Fibroblast of lung (primary cell): Measurements from ENCODE around the gene ULK3. TPM values are rescaled to one million over a fixed set of nuclear protein-coding genes. Genes with fewer than 3 reads are reported as not detected.

Source experiments
- DNase-seq, 2 donors: peaks; one replicate each; pipeline versions ENCODE4 v3.0.0 to v3.0.0-alpha.2; 2010; ENCODE audit warnings: low read depth in 2 of 2
- H2AFZ ChIP-seq: 2 replicates; pipeline ENCODE4 v1.5.1; 2012; ENCODE audit warnings: low read length, control low read depth, inconsistent platforms
- H3K27ac ChIP-seq: 2 replicates; pipeline ENCODE4 v1.5.1; 2011; ENCODE audit warnings: low read length, control low read depth; ENCODE audit not compliant: insufficient read depth
- H3K27me3 ChIP-seq: 2 replicates; pipeline ENCODE4 v1.5.1; 2011; ENCODE audit warnings: mild to moderate bottlenecking, low read length; ENCODE audit not compliant: control insufficient read depth, insufficient read depth
- H3K36me3 ChIP-seq: 2 replicates; pipeline ENCODE4 v1.5.1; 2011; ENCODE audit warnings: low read length; ENCODE audit not compliant: control insufficient read depth, insufficient read depth
- H3K4me1 ChIP-seq: 2 replicates; pipeline ENCODE4 v1.5.1; 2011; ENCODE audit warnings: low read length; ENCODE audit not compliant: control insufficient read depth, insufficient read depth; ENCODE audit errors: extremely low read depth
- H3K4me2 ChIP-seq: 2 replicates; pipeline ENCODE4 v1.5.1; 2011; ENCODE audit warnings: low read length, control low read depth; ENCODE audit not compliant: insufficient read depth; ENCODE audit errors: extremely low read depth
- H3K4me3 ChIP-seq, 4 experiments: fragments of 200-600 bp in 1 of 4; sonication (generic) in 1 of 4; replicated peaks in 1 of 4; 2 replicates each; pipeline ENCODE4 v1.5.1; 2011 to 2016; ENCODE audit warnings: low read length in 4 of 4, low read depth in 3 of 4, mild to moderate bottlenecking in 3 of 4, control low read depth in 2 of 4, inconsistent platforms in 1 of 4, mixed read lengths in 1 of 4; ENCODE audit not compliant: insufficient read depth in 1 of 4; ENCODE audit errors: control extremely low read depth in 1 of 4
- H3K79me2 ChIP-seq: 2 replicates; pipeline ENCODE4 v1.5.1; 2012; ENCODE audit warnings: mild to moderate bottlenecking, low read length, inconsistent platforms; ENCODE audit not compliant: control insufficient read depth, insufficient read depth
- H3K9ac ChIP-seq: 2 replicates; pipeline ENCODE4 v1.5.1; 2011; ENCODE audit warnings: mild to moderate bottlenecking, low read length, control low read depth; ENCODE audit not compliant: insufficient read depth
- H3K9me3 ChIP-seq: 2 replicates; pipeline ENCODE4 v1.5.1; 2012; ENCODE audit warnings: low read depth, low read length; ENCODE audit not compliant: control insufficient read depth, insufficient read depth
- H4K20me1 ChIP-seq: 2 replicates; pipeline ENCODE4 v1.5.1; 2011; ENCODE audit warnings: low read length; ENCODE audit not compliant: control insufficient read depth, insufficient read depth; ENCODE audit errors: extremely low read depth
- EZH2 ChIP-seq: IDR thresholded peaks from 2 replicates; pipeline ENCODE4 v1.5.1; 2012; ENCODE audit warnings: low read length, control low read depth, mild to moderate bottlenecking; ENCODE audit errors: missing control alignments
- polyA plus RNA-seq, 2 donors: library from polyadenylated mRNA; depleted of rRNA in 1 of 2; stranded (reverse) in 1 of 2; unstranded in 1 of 2; fragments of >200 nt; gene quantifications; 2 replicates each; pipeline ENCODE4 v1.2.1, GENCODE V29; 2011 to 2012; ENCODE audit warnings: missing spikeins in 1 of 2
- total RNA-seq: library from RNA; depleted of rRNA; stranded (reverse); fragments of >200 nt; gene quantifications from 2 replicates; pipeline ENCODE4 v1.2.1, GENCODE V29; 2014
- TF ChIP-seq, protein P1 (sequence below), 2 donors: IDR thresholded peaks in 1 of 2; conservative IDR thresholded peaks in 1 of 2; 1 replicate in 1 of 2; 2 replicates in 1 of 2; pipeline ENCODE4 v1.5.1; 2011 to 2012; ENCODE audit warnings: low read length in 2 of 2, control low read depth in 1 of 2, inconsistent platforms in 1 of 2, low read depth in 1 of 2, mild to moderate bottlenecking in 1 of 2

The ULK3 gene
- total and polyA plus RNA-seq, 2 donors (not counting 1 experiment from before 2014, with no cell fraction given), result 8.8 to 11.4 TPM

DNA sequence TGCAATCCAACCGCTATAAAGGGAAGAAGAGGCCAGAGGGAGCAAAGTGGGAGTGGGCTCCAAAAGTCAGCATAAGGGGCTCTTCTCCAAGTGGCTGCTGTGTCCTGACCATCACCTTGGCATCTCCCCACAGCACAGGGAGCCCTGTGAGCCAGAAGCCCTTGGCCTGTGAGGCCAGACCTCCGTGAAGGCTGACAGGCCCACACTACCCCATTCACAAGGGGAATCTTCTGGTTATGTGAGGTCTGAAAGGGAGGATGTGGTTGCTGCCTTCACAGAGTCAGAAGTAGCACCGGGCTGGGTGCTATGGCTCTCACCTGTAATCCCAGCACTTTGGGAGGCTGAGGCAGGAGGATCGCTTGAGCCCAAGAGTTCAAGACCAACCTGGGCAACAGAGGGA, 2.6 kb upstream of the ULK3 start:
- Histone ChIP-seq H4K20me1 (no peaks in the 10 kb centered on the region), H3K27ac (no peak overlapping the region), H3K27me3 (no peaks in the 10 kb centered on the region), H3K36me3 (peaks cover 9% of the 10 kb centered on the region), H3K4me3 (no peak overlapping the region), H3K9ac (no peak overlapping the region), H3K9me3 (no peaks in the 10 kb centered on the region), H3K4me1 (peaks cover 7% of the 10 kb centered on the region), H2AFZ (no peak overlapping the region), H3K4me2 (no peak overlapping the region), H3K79me2 (no peaks in the 10 kb centered on the region)
- no peak for DNase-seq
- TF ChIP-seq EZH2, result no peak
- TF ChIP-seq, protein P1, sequence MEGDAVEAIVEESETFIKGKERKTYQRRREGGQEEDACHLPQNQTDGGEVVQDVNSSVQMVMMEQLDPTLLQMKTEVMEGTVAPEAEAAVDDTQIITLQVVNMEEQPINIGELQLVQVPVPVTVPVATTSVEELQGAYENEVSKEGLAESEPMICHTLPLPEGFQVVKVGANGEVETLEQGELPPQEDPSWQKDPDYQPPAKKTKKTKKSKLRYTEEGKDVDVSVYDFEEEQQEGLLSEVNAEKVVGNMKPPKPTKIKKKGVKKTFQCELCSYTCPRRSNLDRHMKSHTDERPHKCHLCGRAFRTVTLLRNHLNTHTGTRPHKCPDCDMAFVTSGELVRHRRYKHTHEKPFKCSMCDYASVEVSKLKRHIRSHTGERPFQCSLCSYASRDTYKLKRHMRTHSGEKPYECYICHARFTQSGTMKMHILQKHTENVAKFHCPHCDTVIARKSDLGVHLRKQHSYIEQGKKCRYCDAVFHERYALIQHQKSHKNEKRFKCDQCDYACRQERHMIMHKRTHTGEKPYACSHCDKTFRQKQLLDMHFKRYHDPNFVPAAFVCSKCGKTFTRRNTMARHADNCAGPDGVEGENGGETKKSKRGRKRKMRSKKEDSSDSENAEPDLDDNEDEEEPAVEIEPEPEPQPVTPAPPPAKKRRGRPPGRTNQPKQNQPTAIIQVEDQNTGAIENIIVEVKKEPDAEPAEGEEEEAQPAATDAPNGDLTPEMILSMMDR (conservative IDR thresholded peaks at IDR 0.05 in 1 of 2, IDR thresholded peaks at IDR 0.05 in 1 of 2; ENCODE audit: low read depth in 1 of 2, low read length in 2 of 2), result no peak

DNA sequence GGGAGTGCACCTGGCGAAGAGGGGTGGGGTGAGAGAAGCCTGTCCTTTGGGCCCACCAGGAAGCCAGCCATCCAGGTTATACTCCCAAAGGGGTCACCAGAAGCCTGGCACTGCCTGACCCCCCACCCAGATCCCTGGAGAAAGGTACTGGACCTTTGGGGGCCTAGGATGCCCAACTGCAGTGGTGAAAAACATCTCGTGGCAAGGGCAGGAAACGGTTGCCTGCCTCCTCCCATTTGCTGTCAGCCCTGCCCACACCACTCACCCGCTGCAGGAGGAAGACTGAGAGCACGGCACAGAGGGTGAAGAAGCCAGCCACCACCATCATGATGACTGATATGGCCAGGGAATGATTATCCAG, 2.2 kb upstream of the ULK3 start:
- Histone ChIP-seq H3K4me3 (no peak overlapping the region), H2AFZ (no peak overlapping the region), H3K4me1 (peaks cover 7% of the 10 kb centered on the region), H3K27me3 (no peaks in the 10 kb centered on the region), H3K79me2 (no peaks in the 10 kb centered on the region), H4K20me1 (no peaks in the 10 kb centered on the region), H3K9me3 (no peaks in the 10 kb centered on the region), H3K4me2 (no peak overlapping the region), H3K27ac (no peak overlapping the region), H3K9ac (no peak overlapping the region), H3K36me3 (peaks cover 9% of the 10 kb centered on the region)
- TF ChIP-seq EZH2, result no peak
- TF ChIP-seq, protein P1 (conservative IDR thresholded peaks at IDR 0.05 in 1 of 2, IDR thresholded peaks at IDR 0.05 in 1 of 2; ENCODE audit: low read depth in 1 of 2, low read length in 2 of 2), result no peak
- DNase-seq, result no peak

DNA sequence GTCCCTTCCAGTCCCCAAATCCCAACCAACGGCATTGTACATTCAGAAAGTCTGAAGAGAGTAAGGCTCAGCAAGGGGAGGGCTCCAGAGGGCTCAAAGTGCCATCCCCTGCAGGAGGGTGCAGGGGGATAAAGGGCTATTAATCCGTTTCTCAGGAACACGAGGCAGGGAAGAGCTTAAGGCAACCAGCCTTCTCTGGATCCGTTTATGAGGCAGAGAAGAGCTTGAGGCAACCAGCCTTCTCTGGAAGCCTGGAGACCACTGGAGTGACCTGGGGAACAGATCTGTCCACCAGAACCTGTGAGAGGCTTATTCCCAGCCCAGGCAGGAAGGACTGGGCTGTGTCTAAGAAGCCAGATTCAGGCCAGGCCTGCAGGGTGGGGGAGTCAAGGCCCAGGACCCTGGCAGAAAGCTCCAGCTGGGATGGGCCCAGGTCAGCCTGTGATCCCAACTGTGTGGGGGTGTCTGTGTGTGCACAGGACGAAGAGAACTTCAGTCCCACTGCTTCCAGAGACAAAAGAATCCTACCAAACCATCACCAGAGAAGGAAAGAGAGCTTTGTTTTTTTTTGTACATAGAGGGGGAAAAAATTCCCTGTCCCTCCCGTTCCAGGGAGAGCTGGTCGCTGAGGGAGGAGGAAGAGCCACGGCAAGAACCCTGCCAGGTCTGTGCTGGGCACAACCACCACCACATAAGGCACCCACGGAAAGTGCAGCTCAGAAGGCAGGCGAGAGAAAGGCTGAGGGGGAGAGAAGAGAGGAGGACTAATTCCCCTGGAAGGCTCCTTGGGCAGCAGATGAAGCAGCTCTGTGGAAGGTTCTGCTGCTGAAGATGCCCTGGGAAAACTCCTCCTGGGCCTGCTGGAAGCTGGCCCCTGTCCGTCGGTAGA, 1.6 kb upstream of the ULK3 start:
- Histone ChIP-seq H4K20me1 (no peaks in the 10 kb centered on the region), H3K4me3 (no peak overlapping the region), H3K27me3 (no peaks in the 10 kb centered on the region), H3K4me2 (no peak overlapping the region), H3K27ac (no peak overlapping the region), H3K36me3 (peaks cover 9% of the 10 kb centered on the region), H3K79me2 (no peaks in the 10 kb centered on the region), H3K9me3 (no peaks in the 10 kb centered on the region), H2AFZ (no peak overlapping the region), H3K4me1 (peaks cover 7% of the 10 kb centered on the region), H3K9ac (no peak overlapping the region)
- no peak for DNase-seq
- no peak for TF ChIP-seq EZH2
- TF ChIP-seq, protein P1 (conservative IDR thresholded peaks at IDR 0.05 in 1 of 2, IDR thresholded peaks at IDR 0.05 in 1 of 2; ENCODE audit: low read depth in 1 of 2, low read length in 2 of 2), result no peak
